ENCODE data around the gene VSTM2L.

The VSTM2L gene

GRCh38 chr20:37971561-37972127, 68.7 kb downstream of the VSTM2L start:
- no peak for DNase-seq

GRCh38 chr20:37972256-37973058, 69.5 kb downstream of the VSTM2L start:
- DNase-seq = no peak

DNA sequence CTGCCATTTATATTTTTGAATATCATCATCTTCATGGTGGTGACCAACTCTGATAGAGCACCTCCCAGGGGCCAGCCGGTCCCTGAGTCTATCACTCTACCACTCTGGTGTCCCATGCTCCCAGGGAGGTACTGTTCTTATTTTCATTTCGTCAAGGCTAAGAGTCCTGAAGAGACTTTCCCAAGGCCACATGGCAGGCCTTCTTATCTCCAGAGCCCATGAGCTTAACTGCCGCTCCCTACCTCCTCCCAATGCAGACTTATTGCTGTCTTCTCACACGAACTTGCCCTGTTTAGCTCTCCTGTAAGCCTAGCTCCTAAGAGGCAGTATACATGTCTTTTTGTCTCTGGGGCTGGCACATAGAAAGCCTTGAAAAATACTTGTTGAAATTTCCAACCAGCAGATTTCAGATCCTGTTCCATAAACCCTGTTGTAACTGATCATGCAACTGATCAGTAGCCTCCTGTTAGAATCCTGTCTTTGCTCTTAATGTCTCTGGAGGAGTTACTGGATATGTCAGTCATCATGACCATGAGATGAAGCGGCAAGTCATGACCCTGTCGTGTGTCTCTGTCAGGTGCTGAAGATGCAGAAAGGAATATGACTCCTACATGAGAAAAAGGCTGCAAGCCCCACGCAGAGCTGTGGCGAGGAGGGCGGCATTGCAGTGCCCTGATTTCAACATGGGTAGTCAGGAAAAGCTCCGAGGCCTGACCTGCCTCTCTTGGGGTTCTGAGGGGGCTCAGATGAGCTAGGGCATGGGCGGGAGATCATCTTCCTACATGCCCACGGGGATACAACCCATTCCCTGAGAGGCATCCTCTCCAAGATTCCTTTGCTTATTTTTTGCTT, 70.4 kb downstream of the VSTM2L start:
- DNase-seq = no peak

DNA sequence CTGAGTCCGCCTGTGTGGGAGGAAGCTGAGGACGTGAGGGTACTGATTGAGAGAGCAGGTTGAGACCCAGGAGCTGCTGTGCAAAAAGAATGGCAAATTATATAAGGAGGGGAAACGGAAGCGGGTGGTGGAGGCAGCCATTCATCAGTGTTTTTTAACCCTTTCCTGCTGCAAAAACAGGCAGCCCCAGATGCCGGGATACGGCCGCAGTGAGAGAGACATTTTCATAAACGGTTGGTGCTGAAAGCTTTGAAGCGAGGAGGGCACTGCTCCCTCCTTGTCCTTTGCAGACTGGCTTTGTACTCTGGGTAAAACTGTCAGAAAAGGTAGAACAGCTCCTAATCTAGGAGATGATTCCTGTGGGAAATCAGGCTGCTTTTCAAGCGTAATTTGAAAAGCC, 74.0 kb downstream of the VSTM2L start:
- no peak for DNase-seq

DNA sequence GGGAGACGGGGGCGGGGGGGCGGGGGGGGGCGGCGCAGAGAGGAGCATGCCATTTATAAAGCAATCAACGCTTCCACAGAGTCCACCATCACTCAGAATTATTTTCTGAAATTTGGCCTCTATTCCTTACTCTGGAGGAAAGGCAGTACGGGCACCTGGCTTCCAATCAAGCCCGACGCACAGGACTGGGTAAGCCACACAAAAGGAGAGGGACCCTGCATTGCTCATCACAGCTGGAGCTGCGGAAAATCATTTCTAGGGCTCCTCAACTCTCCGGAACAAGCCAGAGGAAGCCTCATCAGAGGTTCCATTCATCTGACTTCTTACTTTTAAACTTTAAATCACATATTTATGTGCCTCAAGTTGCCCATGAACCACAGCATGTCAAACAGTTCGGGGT, 74.4 kb downstream of the VSTM2L start:
- no peak for DNase-seq

DNA sequence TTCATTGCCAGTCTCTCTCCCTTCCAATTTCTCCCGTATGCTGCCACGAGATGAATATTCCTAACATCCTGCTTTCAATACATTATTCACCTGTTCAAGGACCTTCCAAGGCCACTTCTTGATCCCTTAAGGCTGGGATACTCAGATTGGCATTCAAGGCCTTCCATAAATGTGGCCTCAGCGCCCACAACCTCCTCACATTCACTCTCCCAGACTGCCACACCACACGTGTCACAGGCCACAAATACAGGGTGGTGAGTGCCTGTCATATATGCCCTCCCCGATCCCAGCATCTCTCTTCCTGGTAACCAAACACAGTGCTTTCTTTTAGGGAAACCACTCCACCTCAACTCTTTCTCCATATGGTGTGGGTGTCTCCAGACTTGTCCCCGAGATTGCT, 74.9 kb downstream of the VSTM2L start:
- no peak for DNase-seq

DNA sequence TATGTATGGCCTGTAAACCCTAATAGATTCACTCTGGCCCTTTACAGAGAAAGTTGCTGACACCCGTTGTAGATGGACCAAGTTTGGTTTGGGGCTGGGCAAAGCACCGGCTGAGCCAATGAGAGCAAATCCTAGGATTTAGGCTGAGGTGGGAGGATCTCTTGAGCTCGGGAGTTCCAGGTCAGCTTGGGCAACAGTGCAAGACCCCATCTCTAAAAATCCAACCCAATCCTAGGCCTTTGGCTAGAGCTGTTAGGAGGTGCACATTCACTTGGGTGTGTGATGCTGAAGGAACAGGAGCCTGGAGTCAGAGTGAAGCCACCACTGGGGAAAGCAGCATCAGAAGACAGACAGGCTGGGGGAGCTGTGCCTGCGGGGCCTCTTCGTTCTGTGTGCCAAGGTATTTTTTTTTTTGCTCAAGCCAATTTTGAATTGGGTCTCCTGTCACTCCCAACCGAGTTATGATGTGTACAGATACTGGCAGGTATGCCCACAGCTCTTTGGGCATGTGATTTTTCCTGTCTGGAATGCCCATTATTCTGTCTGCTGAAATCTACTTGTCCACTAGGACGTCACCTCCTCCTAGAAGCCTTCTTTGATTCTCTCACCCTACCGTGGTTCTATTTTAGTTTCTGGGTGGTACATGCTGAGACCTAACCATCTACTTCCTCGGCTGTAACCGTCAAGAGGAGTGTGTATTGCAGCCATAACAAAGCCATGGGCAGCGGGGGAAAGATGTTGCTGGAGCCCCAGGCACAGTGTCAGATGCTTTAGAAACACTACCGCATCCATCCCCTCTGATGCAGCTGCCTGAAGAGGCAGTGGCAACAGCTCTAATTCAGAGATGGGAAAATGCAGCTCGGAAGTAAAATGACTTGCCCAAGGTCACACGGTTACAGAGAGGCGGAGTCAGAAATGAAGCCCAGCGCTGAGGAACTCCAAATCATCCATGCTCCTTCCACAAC, 76.4 kb downstream of the VSTM2L start:
- DNase-seq = no peak

DNA sequence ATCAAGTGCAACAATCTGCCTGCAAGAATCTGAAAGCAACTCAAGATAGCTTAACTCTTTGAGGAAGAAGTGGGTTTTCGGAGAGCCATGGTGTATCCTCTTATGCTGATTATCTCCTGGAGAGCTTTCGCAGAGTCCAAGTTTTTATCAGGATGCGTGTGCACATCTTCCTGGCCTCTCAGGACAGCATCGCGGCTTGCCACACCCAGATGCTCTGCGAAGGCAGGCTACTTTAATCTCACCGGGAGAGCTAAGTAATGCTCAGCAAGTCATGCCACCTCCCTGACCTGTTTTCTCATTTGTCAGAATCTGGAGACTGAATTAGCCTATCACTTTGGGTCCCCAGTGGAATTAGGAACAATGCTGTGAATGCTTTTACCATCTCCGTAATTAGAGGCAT, 77.5 kb downstream of the VSTM2L start:
- no peak for DNase-seq

- no peak for DNase-seq
Measured at GRCh38 chr20:37980876-37981275, 77.9 kb downstream of the VSTM2L start.

DNA sequence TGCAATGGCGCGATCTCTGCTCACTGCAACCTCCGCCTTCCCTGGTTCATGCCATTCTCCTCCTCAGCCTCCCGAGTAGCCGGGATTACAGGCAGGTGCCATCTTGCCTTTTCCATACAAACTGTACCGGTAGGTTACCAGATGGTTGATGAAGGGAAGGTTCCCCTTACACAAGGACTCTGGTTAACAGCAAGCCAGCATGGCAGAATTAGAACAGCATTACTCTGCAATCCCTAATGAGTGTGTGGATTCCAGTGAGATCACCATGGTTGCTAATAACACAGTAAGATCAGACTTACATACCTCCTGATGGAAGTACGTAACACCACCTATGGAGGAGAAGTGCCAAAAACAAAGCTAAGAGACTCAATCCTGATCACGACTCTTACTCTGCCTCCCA, 78.6 kb downstream of the VSTM2L start:
- no peak for DNase-seq

- DNase-seq = no peak
Measured at GRCh38 chr20:37983286-37983685, 80.4 kb downstream of the VSTM2L start.

DNA sequence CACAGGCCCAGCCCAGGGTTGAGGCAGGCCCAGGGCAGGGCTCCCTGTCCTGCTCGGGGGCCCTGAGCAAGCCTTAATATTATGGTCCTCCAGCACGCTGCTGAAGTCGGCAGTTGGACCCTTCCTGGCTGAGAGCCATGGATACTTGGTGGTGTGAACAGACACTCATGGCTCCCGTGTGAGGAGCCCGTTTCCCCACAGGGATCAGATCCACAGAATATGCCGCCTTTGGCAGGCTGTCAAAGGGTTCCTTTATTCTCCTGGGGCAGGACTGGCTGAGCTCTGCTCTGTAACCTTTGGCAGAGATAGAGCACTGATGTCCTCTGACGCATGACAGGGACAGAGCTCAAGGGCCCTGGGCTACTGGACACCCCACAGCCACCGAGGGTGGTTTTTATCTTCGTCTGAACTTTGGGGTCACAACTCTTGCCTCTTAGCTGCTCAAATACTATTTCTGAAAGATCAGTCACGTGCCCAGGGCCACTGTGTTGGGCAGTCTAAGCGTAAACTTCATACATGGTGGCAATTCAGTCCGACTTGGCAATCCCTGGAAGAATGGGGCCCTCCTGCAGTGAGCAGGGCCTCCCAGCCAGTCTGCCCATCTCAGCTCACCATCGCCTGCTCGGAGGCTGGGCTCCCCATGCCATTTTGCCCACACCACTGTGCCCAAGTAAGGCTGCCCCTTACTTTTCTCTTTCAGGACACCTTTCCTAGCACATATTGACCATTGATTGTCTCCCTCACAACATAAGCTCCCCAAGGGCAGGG, 81.3 kb downstream of the VSTM2L start:
- no peak for DNase-seq

DNA sequence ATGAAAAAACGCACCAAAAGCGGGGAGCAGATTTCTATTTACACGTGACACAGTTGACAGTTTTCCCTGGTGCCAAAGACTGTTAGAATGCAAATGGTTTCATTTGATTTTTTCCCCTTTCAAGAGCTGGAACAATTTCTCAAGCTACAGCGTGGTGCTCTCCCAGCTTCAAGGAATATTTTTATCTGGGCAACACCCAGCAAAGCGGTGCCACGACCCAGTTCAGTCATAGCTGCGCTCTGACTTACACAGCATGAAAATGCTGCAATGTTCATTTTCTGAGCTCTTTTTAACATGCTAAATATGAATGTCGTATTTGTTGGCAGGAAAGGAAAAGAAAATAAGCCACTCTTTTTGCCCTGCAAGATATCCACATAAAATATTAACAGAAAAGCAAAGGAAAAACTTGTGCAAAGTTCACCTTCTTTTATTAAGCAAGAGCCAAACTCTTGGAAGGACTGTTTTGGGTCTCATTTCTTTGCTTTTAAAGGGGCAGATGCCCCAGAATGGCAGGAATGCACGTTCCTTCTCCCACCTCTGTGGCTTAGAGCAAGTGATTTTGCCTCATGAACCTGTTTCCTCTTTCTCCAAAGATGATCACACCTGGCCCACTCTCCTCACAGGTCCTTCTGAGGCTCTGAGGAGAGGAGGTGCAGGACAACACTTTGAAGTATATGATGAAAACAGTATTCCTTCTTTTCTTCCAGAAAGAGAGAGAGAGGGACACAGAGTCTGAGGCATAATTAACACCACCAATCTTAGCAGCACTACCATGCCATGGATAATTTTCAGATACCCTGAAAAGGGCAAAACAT, 83.3 kb downstream of the VSTM2L start:
- no peak for DNase-seq

DNA sequence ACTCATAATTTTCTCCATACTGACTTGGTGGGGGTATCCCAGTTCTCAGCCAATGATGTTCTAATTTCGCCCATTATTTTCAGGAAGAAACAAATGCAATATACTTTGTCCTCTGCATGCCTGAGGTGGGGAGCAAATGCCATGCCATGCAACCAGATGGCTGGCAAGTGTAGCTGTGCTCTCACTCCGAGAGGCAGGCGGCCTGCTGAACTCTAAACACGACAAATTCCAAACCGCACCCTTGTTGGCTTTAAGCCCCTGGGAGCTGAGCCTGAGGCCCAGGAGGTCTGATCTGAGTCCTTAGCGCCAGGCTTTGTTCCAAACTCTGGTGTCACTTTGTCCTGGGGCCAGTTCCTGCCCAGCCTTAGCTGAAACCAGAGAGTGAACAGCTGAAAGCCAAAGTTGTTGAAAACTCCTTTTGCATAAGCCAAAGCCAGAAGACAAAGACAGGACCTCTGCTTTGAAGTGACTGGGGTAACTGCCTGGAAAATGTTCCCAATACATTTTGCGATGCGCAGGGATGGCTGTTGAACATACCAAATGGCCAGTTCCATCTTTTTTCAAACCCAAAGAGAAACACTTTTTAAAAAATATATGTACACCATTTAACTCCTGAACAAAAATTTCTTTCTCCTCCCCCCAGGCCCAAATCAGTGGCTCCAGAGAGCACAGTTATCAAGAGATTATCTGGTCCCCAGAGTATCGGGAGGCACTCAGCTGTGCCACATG, 84.1 kb downstream of the VSTM2L start:
- no peak for DNase-seq

DNA sequence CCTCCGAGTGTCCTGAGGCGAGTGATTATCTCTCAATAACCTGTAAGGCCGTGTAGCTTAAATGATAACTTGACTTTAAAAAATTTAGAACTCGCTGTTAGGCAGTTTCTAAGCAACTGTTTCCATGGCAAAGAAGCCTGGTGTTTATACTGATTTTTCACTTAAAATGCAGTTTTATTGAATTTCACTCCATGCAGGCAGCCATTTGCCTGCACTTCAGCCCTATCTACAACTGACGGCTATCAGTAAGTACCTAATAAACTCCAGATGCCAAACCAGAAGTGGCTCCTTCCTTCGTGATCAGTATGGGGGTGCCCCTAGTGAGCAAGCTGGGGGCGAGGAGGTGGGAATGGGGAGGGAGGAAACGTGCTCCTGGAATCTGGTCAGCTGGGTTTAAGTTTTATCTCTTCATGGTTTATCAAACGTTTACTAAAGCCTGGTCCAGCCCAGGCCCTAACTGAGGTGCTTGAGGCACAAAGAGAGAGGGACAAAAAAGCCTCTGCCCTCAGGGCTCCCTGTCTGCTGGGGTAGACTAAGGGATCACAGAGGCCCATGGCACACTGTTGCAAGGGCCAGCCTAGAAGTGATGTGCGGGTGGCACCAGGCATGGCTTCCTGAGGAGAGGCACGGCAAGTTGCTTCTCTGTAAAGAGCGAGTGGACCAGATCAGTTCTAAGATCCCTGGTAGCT, 84.8 kb downstream of the VSTM2L start:
- no peak for DNase-seq

DNA sequence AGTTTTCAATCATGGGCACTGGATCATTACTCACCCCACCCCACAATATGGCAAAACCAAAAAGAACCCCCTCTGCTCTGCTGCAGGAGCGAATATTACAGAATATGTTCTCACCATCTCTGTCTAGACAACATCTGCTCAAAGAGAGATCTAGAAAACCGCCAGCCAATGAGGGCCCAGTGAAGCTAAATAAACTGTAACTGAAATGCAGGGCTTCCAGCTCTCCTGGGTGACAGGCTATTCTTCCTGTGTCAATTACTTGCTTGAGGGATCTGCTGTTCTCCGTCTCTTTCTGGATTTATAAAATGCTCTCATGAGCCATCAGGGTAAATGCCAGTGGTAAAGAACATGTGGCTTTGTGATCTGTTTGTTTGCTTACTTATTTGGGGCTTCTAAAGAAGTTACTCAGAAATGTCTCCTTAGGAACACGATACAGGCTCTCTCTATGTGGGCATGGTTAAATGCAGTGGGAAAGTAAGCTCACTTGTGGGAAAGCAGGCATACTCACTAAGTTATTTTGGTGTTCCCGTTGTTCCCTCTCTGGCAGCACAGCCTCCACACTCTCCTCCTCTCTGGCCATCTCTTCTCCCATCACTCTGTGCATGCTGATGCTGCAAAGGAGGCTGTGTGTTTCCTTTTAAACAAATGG, 85.5 kb downstream of the VSTM2L start:
- DNase-seq = no peak

GRCh38 chr20:37989601-37990295, 86.8 kb downstream of the VSTM2L start:
- peak; percentile 9 to 50 (median 34) for DNase-seq

DNA sequence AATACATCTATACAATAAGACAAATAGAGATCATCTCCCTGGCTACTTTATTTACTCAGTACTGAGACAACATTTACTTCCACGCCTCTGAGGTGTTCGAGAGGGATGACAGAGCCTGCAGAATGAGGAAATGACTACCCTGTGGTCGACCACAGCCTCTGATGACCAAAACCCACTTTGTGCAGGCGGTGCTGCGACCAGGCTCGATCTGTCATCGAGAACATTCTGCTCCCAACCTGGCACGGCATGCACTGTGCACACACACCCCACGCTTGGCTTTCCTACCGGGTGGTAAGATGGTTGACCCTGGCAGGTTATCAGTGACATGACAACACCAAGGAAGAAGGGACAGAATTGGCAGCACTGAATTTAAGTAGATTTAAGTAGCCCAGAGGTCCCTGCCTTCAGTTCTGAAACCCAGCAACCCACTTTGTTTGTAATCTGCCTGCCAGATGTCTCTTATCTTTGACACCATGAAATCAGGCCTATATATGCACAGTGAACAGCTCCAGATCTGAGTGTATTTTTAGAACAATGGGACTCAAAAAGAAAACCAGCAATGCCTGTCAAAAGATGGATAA, 87.7 kb downstream of the VSTM2L start:
- DNase-seq = peak; percentile 83 to 94 (median 86)
